ENCODE results near the gene NKAIN2.
"Not testable (repeated sequence)": the region's sequence is repeated elsewhere in the genome, so short reads cannot be mapped to it uniquely, and the experiment has no call there.

The NKAIN2 gene

DNA sequence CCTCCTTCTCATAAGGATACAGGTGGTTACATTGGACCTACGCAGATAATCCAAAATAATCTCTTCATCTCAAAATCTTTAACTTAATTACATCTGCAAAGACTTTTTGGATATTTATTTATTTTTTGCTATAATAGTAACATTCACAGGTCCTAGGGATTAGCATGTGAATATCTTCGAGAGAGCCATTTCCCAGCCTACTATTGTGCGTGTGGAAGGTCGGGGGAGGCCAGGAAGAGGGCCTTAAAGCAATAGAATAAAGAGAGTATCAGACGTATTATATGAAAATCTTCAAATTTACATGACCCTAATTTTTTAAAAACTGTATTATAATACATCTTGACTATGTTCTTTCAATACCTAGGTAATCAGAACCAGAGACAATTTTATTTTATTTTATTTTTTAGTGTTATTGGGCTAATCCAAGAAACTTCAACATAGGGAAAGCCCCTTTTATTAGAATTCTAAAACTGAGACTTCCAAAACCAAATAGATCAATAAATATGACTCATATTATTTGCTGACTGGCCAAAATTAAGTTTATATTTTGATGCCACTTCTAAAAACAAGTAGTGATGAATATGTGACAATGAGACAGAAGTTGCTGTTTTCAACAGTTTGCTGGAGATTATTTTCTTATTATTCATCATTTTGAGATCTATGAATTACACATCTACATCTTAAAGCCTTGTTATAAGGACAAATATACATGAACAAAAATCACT lies 536.1 kb downstream of the NKAIN2 start:
- no peak for DNase-seq (ENCODE audit: low read depth)
- no peak overlapping the region for H3K4me3 ChIP-seq (ENCODE audit: low read depth, low read length)
- TF ChIP-seq, protein P1, sequence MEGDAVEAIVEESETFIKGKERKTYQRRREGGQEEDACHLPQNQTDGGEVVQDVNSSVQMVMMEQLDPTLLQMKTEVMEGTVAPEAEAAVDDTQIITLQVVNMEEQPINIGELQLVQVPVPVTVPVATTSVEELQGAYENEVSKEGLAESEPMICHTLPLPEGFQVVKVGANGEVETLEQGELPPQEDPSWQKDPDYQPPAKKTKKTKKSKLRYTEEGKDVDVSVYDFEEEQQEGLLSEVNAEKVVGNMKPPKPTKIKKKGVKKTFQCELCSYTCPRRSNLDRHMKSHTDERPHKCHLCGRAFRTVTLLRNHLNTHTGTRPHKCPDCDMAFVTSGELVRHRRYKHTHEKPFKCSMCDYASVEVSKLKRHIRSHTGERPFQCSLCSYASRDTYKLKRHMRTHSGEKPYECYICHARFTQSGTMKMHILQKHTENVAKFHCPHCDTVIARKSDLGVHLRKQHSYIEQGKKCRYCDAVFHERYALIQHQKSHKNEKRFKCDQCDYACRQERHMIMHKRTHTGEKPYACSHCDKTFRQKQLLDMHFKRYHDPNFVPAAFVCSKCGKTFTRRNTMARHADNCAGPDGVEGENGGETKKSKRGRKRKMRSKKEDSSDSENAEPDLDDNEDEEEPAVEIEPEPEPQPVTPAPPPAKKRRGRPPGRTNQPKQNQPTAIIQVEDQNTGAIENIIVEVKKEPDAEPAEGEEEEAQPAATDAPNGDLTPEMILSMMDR (IDR thresholded peaks at IDR 0.05; ENCODE audit: low read depth, low read length) = no peak
- TF ChIP-seq POLR2A (IDR thresholded peaks at IDR 0.05; ENCODE audit: extremely low read depth, insufficient read length) = no peak
- no peak for TF ChIP-seq MYC (IDR thresholded peaks at IDR 0.05; ENCODE audit: low read depth, low read length)
- TF ChIP-seq, protein P2, sequence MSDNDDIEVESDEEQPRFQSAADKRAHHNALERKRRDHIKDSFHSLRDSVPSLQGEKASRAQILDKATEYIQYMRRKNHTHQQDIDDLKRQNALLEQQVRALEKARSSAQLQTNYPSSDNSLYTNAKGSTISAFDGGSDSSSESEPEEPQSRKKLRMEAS (IDR thresholded peaks at IDR 0.05; ENCODE audit: low read depth, low read length) = no peak

DNA sequence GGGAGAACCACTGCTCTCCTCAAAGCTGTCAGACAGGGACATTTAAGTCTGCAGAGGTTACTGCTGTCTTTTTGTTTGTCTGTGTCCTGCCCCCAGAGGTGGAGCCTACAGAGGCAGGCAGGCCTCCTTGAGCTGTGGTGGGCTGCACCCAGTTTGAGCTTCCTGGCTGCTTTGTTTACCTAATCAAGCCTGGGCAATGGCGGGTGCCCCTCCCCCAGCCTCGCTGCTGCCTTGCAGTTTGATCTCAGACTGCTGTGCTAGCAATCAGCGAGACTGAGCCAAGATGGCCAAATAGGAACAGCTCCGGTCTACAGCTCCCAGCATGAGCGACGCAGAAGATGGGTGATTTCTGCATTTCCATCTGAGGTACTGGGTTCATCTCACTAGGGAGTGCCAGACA lies 544.7 kb downstream of the NKAIN2 start:
- H3K4me3 ChIP-seq (ENCODE audit: low read depth, low read length); DNase-seq (ENCODE audit: low read depth): not testable (repeated sequence)

DNA sequence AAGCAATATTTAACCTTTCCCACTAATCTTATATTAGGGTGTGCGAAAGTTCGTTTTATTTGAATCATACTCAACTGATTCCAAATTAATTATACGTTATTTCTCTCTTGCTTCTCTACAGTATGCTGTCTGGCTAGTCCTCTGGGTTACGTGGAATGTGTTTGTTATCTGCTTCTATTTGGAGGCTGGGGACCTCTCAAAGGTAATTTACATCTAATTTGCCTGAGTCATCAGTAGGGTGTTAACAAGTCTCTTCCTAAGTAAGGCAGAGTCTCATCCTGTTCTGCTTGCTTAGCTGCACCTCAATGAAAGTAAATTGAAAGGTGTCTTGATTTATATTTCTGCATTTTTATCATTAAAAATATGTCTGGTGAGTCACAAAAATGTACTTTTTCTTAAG lies 551.5 kb downstream of the NKAIN2 start:
- DNase-seq (ENCODE audit: low read depth) = no peak
- TF ChIP-seq POLR2A (IDR thresholded peaks at IDR 0.05; ENCODE audit: extremely low read depth, insufficient read length) (no peak), MYC (IDR thresholded peaks at IDR 0.05; ENCODE audit: low read depth, low read length) (no peak)
- TF ChIP-seq, protein P1 (IDR thresholded peaks at IDR 0.05; ENCODE audit: low read depth, low read length) = no peak
- TF ChIP-seq, protein P2 (IDR thresholded peaks at IDR 0.05; ENCODE audit: low read depth, low read length) = no peak
- H3K4me3 ChIP-seq (ENCODE audit: low read depth, low read length) = no peak overlapping the region

DNA sequence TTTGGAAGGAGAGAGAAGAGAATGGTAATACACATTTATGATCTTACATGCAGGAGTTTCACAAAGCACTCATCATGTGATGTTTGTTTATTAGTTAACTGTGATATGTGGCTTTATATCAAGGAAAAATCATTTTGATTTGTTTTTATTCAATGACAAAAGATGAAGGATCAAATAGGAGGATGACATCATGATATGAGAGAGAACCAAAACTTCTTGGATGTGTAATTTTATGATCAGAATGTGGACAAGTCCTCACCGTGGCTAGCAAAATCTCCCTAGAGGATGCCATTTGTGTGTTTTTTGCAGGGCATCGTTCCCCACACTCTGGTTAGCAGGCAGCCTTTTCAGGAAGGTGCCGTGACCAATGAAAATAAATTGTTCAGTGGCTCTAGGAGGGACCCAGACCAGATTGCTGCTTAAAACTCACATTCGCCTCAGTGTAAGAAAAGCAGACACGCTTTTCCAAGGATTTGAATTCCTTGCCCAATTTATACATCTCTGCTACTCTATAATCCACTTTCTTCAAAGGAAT lies 552.7 kb downstream of the NKAIN2 start:
- TF ChIP-seq, protein P2 (IDR thresholded peaks at IDR 0.05; ENCODE audit: low read depth, low read length) = no peak
- TF ChIP-seq POLR2A (IDR thresholded peaks at IDR 0.05; ENCODE audit: extremely low read depth, insufficient read length) (no peak), MYC (IDR thresholded peaks at IDR 0.05; ENCODE audit: low read depth, low read length) (no peak)
- TF ChIP-seq, protein P1 (IDR thresholded peaks at IDR 0.05; ENCODE audit: low read depth, low read length) = no peak
- no peak overlapping the region for H3K4me3 ChIP-seq (ENCODE audit: low read depth, low read length)
- DNase-seq (ENCODE audit: low read depth) = no peak

DNA sequence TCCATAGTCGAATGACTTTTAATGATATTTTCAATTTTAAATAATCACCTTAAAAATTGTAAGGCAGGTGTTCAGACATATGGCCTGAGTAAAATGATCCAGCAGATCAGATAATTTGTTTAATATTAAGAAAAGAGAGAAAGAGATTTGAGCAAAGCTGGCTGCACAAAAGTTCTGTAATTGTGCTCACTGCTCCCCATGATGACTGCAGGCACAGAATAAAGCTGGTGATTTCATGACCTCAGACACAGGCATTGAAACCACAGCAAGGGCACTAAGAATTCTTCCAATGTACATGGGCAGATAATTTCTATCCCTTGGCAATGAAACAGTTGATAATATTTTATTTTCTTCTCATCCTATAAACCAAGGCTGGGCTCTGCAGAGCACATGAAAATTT lies 553.1 kb downstream of the NKAIN2 start:
- no peak for DNase-seq (ENCODE audit: low read depth)
- H3K4me3 ChIP-seq (ENCODE audit: low read depth, low read length) = no peak overlapping the region
- TF ChIP-seq MYC (IDR thresholded peaks at IDR 0.05; ENCODE audit: low read depth, low read length) (no peak), POLR2A (IDR thresholded peaks at IDR 0.05; ENCODE audit: extremely low read depth, insufficient read length) (no peak)
- TF ChIP-seq, protein P2 (IDR thresholded peaks at IDR 0.05; ENCODE audit: low read depth, low read length) = no peak
- TF ChIP-seq, protein P1 (IDR thresholded peaks at IDR 0.05; ENCODE audit: low read depth, low read length) = no peak

DNA sequence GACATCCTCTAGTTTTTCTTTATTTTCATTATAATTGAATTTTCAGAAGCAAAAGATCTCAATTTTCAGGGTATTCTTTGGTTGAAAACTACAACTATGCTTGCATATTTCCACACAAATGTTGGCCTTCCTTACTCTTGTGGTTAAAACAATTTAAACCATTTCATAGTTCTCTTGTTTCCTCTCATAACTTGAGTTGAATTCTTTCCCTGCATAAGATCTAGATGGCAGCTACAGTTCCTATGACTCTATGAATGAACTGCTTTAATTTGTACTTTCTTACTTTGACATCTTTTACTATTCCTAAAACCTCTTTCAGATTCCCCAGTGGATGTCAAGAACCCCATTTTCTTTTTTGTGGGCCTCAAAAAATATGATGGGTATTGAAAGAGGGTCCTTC lies 564.5 kb downstream of the NKAIN2 start:
- H3K4me3 ChIP-seq (ENCODE audit: low read depth, low read length) = no peak overlapping the region
- no peak for DNase-seq (ENCODE audit: low read depth)
- TF ChIP-seq, protein P2 (IDR thresholded peaks at IDR 0.05; ENCODE audit: low read depth, low read length) = no peak
- TF ChIP-seq POLR2A (IDR thresholded peaks at IDR 0.05; ENCODE audit: extremely low read depth, insufficient read length) (no peak), MYC (IDR thresholded peaks at IDR 0.05; ENCODE audit: low read depth, low read length) (no peak)
- TF ChIP-seq, protein P1 (IDR thresholded peaks at IDR 0.05; ENCODE audit: low read depth, low read length) = no peak
